LNCAP (cell line): Measurements from ENCODE around the gene DIPK1A.

Experiments
- TF ChIP-seq, protein P1 (sequence below): fragments of 450-650 bp; IDR thresholded peaks from 2 replicates; pipeline ENCODE4 v1.5.1; 2017; ENCODE audit warnings: mild to moderate bottlenecking

The DIPK1A gene

DNA sequence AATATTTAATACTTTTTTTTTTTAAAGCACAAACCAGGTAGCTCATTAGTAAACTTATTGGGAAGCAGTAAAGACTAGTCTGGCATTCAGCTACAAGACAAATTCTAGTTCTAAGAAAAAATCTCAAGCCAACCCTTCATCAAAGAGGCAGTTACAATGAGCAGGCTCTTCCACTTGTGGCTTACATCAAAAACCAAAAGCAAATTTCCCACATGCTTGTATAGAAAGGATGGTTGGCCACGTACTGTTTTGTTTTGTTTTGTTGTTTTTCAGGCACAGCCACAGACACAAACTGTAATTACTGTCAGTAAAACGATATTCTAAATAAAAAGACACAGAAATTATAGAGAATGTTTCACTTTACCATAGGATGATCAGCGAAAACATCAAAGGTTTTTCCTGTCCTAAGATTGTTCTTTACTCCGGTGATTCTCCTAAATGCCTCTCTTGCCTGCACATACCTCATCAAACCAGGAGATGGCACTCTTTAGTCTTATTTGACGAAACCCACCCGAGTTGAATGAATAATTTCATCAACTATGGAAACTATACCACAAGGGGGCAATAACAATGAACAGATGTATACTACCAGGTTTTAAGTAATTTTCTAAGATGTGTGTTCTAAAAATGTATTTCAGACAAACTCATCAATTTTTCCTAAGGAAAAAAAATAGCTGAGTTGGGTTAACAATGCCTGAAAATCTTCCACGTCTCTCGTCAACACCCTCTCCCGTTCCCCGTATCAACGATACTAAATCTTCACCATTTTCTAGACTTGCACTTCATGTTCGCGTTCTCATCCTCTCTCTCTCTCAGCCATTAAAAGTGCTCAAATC, 102.5 kb downstream of the DIPK1A start:
- TF ChIP-seq, protein P1, sequence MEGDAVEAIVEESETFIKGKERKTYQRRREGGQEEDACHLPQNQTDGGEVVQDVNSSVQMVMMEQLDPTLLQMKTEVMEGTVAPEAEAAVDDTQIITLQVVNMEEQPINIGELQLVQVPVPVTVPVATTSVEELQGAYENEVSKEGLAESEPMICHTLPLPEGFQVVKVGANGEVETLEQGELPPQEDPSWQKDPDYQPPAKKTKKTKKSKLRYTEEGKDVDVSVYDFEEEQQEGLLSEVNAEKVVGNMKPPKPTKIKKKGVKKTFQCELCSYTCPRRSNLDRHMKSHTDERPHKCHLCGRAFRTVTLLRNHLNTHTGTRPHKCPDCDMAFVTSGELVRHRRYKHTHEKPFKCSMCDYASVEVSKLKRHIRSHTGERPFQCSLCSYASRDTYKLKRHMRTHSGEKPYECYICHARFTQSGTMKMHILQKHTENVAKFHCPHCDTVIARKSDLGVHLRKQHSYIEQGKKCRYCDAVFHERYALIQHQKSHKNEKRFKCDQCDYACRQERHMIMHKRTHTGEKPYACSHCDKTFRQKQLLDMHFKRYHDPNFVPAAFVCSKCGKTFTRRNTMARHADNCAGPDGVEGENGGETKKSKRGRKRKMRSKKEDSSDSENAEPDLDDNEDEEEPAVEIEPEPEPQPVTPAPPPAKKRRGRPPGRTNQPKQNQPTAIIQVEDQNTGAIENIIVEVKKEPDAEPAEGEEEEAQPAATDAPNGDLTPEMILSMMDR, result peak; percentile 97

- TF ChIP-seq, protein P1, result no peak
These were observed 103.4 kb downstream of the DIPK1A start for GRCh38 chr1:92857817-92858216.

DNA sequence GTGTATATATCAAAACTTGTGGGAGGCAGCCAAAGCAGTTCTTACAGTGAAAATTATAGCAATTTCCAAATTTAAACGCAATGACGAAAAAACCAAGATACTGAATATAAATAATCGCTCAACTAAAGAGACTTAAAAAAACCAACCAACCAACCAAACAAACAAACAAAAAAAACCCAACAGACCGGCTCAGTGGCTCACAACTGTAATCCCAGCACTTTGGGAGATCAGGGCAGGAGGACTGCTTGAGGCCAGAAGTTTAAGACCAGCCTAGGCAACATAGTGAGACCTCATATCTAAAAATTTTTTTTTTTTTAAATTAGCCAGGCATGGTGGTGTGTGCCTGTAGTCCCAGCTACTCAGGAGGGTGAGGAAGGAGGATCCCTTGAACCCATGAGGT, 106.0 kb downstream of the DIPK1A start:
- TF ChIP-seq, protein P1, result no peak

- TF ChIP-seq, protein P1, result no peak
These were observed 107.0 kb downstream of the DIPK1A start for GRCh38 chr1:92854101-92854785.

DNA sequence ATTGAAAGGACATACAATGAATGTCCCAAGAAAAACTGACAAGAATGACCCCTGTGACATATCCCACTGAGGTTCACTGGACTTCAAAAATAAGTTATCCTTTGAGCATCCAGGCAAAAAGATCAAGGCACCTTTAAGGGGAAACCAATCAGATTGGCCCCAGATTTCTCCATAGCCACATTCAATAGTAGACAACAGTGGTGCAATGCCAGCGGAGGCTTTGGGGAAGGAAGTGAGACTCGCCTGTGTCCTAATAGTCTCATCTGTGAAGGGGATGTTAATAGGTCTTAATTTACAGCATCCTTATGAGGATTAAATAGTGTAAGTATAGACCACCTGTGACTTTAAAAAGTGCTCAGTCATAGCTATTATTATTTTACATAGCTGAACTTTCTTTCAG, 108.0 kb downstream of the DIPK1A start:
- TF ChIP-seq, protein P1, result no peak

- TF ChIP-seq, protein P1, result no peak
These were observed 109.5 kb downstream of the DIPK1A start for GRCh38 chr1:92851729-92852128.

DNA sequence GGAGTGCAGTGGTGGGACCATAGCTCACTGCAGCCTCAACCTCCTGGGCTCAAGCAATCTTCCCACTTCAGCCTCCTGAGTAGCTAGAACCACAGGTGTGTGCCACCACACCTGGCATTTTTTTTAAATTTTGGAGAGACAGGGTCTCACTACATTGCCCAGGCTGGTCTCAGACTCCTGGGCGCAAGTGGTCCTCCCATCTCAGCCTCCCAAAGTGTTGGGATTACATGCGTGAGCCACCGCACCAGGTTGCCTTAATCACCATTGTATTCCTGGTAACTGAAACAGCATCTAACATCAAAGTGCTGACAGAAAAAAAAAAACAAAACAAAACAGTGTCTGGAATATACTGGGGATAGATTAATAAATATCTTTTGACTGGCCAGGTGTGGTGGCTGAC, 111.2 kb downstream of the DIPK1A start:
- TF ChIP-seq, protein P1, result no peak
